Hematopoietic multipotent progenitor cell treated with erythropoietin and hydrocortisone succinate and interleukin-3 and kit ligand, for 17 days (in vitro differentiated cells): ENCODE measurements around the gene PDZD4.

ENCODE experiments used
- DNase-seq: peaks from one replicate; pipeline ENCODE4 v3.0.0-alpha.2; 2015; ENCODE audit warnings: low spot score

PDZD4 gene

DNA sequence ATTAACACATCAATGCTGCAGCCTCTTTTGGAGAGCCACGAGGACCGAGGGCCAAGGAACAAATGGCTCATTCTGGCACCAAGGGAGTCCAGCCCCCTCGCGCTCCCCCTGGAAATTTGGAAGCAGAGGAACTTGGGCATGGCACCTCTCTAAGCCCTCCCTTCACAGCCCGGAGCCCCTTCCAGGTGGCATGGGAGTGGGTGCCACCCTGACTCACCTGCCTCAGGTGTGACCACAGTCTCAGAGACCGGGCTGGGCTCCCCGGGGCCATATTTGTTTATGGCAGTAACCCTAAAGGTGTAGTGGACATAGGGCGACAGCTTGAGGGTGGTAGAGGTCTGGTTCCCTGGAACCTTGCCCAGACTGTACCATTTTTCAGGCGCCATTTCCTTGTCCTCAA is 36.8 kb upstream of the PDZD4 start:
- no peak for DNase-seq

DNA sequence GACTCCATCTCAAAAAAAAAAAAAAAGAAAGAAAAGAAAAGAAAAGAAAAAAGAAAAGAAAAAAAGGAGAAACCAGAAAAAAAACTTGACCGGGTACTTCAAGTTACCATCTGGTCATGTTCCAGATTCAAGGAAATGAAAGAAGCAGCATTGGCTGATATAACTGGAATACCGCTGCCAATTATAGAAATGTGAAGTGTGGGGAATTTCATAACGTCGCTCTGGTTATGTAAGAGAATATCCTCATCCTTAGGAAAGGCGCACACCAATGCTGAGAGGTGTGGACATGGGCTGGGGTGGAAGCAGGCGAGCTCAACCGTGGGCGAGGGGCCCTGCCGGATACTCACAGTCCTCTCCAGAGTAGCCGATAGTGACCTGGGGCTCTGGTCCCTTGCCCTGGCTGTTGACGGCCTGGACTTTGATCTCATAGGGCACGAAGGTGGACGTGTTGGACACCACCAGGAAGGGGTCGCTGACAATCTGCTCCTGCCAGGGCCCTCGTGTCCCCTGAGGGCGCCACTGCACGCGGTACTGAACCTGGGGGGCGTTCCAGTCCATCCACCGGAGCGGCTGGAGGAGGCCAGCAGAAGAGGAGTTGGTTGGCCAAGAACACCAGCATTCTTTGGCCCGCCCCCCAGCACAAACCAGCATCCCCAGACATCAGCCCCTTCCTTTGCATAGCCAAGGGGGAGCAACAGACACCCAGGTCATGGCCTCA is 36.1 kb upstream of the PDZD4 start:
- no peak for DNase-seq

DNA sequence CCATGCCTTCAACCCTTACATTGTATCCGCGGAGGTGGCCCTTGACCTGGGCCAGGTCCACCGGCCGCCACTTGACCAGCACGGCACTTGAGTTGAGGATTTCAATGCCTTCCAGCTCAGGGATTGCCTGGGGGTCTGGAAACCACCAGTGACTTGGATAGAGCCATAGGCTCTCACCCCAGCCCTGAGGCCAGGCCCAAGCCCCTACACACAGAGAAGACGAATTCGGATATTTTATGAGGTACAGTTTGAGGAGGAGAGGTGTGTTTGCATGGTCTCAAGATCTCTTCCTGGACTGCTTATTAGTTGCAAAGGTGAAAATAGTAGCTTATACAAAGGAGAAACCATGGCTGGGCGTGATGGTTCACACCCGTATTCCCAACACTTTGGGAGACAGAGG is 35.3 kb upstream of the PDZD4 start:
- no peak for DNase-seq

DNA sequence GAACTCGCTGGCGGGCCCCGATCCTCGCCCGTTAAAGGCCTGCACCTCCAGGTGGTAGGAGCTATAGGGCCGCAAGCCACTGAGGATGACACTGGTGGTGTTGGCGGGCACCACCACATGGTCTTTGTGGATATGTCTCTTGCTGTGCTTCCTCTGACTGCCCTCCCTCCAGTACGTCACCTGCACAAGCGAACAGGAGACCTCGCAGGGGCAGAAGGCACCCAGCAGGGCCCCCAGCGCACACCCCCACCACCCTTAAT is 34.9 kb upstream of the PDZD4 start:
- no peak for DNase-seq

DNA sequence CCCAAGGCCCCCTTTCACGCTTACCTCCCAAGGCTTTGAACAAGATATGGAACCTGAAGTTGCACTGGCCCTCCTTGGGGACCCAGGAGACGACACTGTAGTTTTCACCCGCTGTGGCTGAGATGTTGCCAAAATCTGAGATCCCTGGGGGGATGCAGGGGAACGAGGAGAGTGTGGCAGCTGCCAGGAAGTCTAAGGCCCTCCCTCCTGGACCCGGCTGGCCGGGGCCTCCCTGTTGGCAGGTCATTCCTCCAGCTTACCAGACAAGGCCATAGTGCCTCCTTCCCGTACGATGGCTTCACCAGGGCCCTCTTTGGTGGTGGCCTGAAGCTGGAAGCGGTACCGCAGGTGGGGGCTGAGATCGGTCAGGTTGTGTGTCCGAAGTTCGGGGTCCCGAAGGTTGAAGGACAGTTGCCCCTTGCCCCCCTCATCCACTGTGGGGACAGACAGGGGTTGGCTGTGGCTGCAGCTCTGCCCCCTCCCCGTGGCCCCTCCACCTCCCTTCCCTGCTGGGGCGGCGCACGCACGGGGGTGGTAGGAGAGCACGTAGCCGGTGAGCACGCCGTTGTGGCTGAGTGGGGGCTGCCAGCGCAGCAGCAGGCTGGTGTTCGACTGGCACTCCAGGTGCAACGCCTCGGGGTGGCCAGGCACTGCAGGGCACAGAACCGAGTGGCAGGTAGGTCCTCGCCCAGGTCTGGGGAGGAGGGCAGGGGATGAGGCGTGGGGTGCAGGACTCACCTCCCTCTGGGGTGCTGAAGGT is 34.4 kb upstream of the PDZD4 start:
- DNase-seq, result no peak

DNA sequence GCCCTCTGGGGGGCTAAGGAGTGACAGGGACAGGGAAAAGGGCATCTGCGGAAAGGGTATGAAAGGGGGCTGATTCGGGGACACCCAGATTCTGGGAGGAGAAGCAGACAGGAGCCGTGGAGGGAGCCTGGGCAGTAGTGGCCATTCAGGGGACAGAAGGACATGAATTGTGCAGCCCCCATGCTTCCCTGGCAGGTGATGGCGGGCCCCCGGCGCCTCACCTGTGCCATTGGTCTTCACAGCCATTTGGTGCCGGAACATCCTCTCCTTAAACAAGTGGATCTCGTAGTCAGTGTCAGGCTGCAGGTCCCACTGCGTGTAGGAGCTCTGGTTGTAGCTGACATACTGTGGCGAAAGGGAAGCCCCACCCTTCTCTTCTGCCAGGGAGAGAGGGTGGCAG is 33.8 kb upstream of the PDZD4 start:
- no peak for DNase-seq

DNA sequence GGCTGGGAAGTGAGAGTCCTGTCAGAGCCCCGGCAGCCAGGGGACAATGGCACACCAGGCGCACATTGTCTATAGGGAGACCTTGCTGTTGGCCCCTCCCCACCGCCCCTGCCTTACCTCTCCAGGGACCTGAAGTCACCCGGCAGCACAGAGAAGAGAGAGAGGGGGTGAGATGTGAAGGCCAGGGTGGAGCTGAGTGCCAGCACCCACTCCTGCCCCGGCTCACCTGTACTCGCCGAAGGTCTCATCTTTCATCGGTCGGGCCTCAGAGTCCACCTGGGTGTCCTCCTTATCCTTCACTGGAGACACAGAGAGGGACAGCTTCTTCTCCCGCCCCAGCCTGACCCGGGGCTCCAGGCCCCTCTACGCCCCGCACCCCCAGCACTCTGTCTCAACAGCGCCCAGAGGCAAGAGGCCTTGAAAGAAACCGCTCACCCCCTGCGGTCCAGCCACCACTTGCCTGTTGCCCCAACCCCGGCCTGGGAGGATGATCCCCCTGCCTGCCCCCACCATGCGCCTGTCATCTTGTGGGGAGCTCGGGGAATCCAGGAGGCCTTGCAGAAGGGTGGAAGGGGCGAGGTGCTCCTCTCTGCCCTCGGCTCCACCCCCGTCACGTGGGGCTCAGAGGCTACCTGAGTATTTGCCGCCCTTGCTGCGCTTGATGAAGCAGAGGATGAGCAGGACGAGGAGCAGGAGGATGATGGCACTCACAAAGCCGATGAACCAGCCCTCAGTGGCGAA is 33.1 kb upstream of the PDZD4 start:
- DNase-seq, result no peak

DNA sequence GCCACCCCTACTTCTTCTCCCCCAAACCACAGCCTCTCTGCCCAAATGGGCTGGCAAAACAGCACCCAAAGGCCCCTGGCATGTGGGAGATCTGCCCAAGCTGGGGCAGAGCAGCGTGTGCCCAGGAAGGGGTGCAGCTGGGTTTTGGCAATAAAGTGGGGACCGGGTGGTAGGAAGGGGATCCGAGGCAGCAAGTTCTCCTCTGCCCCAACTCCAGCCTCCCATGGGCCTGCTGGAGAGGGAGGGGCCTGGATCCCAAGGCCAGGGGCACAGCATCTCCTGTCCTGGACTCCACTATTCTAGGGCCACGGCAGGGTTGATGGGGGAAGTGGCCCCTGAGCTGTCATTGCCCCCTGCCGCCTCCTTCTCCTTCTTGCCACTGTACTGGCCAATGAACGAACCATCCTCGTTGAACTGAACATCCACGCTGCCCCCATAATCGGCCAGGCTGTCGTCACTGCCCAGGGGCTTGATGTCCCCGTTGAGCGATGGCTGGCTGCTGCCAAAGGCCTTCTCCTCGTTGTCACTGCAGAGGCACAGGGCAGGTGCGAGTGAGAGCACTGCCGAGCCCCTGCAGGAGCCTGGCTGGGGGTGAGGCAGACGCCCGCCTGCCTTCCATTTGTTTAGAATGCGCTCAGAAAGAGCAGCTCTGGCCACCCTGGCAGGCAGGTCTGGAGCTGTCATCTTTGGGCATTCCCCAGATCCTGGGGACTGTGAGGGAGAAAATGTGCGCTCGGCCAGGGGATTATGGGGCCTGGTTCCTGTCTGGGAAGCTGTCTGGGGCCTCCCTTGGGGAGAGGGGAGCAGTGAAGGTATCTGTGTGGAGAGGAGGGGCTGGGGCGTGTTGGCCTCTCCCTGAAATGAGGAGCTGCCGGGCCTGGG is 32.3 kb upstream of the PDZD4 start:
- no peak for DNase-seq

DNA sequence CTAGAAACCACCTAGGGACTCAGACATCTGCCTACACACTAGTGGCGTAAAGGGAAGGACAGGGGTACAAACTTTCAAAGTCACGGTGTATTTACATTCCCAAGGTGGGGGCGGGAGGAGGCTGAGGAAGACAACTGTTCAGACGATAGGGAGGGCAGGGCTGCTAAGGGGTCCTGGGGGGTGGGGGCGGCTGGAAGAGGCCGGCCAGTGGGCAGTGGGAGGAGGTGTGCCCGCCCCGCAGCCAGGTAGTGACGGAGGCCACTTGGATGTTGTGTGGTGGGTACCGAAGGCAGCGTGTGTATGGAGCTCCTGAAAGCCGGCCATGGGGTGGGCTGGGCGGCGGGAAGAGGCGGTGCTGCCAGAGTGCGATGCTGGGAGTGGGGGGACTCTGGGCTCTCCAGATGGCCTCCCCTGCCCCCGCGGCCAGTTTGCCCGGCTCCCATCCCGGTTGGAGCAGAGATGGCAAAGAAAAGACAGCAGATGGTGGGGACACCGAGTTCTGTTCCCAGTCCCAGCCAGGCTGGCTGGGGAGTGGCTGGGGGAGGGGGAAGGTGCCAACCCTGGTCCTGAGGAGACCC is 31.5 kb upstream of the PDZD4 start:
- no peak for DNase-seq

DNA sequence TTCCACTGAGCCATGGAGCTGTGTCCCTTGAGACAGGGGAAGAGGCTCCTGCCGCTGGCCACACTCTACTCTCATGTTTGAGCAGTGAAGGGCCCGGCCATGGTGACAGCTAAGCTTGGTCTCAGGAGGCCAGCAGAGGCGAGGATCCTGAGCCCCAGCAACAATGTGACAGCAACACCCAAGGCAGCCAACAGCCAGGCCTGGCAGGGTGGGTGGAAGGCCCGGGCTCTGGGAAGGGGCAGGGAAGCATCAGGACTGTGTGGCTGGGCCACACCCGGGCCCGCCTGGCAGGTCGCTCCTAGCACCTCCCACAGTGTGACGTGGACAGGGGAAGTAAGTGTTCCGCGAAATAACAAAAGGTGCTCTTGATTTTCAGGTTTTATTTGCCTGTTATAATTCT is 30.8 kb upstream of the PDZD4 start:
- no peak for DNase-seq

DNA sequence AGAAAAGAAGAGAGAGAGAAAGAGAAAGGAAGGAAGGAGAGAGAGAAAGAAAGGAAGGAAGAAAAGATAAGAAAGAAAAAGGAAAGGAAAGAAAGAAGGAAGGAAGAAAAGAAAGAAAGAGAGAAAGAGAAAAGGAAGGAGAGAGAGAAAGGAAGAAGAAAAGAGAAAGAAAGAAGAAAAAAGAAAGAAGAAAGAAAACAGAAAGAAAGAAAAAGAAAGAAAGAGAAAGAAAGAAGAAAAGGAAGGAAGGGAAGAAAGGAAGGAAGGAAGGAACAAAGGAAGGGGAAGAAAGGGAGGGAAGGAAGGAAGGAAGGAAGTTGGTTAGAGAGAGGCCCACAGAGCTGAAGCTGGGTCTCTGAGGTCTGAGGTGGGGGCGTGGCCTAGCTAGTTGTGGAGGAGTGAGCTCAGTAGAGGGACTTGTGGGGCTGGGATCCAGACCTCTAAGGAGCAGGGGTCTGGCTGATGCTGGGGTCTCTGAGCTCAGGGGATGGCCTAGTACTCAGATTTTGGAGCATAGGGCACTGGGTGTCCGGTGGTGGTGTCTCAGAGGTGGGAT is 27.1 kb upstream of the PDZD4 start:
- DNase-seq, result no peak

DNA sequence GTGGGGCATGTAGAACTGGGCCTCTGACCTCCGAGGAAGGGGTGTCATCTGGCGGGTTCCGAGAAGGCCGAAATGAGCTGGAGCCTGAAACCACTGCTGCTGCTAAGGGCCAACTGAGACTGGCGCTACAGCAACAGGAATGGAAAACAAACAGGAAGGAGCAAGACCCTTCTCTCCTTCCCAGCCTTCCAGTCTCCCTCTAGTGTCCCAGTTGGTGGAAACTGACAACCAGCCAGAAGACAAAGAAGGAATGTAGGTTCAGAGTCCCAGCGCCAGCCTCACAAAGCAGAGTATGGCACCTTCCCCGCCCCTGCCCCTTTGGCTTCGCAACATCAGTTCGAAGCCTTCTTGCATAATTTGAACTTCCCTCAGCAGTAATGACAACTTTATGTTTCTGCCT is 24.4 kb upstream of the PDZD4 start:
- no peak for DNase-seq

DNA sequence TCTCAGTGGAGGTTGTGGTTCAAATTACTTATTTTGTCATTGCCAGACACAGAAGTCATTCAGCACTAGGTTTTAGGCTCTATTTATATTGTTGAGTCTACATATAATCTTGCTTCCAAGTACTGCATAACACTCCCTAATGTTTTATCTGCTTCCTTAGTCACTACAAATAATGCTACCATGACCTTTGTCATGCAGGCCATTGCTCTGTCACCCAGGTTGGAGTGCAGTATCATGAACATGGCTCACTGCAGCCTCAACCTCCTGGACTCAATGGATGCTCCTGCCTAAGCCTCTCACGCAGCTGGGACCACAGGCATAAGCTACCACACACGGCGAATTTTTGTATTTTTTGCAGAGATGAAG is 23.5 kb upstream of the PDZD4 start:
- no peak for DNase-seq

DNA sequence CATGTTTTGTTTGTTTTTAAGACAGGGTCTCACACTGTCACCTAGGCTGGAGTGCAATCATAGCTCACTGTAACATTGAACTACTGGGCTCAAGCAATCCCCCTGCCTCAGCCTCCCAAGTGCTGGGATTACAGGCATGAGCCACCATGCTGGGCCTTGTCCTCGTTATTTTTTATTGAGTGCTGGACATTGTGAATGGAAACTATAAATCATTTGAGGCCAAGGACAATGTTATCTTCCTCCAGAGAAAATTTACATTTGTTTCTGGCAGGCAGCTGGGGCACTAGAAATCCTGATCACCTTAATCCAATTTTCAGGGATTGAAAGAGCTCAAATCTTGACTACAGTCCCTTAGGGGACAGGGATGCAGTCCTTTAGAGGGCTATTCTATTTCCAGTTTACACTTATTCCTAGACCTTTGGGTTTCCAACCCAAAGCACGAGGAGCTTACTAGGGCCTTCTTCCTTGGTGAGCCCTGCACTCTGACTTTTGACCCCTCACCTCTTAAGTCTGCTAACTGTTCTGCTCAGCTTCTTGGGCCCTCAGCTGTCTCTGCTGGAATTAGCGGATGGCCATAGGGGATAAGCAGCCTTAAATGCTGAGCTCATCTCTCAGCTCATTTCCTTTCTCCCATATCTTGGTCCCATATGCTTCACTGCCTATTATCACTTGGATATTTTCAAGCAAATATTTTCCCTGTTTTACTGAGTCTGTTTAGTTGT is 23.0 kb upstream of the PDZD4 start:
- no peak for DNase-seq

DNA sequence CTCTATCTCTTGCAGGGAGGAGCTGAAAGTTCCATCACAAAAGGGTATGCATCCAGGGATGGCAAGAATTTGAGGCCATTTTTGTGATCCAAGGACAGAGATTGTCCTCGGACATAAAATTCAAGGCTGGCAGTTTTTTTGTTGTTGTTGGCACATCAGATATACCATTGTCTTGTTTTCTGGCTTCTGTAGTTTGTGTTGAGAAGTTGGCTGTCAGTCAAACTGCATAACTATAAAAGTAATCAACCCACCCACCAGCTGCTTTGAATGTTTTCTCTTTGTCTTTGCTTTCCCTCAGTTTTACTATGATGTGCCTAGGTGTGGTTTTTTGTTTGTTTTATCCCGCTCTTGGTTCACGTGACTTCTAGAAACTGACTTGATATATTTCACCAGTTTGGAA is 21.6 kb upstream of the PDZD4 start:
- no peak for DNase-seq

DNA sequence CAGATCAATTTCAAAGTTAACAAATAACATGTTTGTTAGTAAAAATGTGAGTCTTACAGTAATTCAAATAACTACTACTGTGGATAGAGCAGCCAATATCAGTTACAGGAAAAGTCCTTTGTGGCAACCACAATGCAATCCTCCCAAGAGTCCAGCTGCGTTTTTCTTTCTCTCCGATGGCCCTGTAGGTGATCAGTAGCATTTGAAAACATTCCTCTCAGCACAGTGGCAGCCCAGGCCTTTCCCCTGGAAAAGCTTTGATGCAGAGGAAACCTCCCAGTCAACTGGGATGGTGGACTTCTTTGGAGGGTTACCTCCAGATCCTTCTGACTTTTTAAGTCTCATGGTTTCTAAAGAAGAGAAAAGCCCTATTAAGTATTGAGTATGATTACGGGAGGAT is 18.0 kb upstream of the PDZD4 start:
- DNase-seq, result no peak

DNA sequence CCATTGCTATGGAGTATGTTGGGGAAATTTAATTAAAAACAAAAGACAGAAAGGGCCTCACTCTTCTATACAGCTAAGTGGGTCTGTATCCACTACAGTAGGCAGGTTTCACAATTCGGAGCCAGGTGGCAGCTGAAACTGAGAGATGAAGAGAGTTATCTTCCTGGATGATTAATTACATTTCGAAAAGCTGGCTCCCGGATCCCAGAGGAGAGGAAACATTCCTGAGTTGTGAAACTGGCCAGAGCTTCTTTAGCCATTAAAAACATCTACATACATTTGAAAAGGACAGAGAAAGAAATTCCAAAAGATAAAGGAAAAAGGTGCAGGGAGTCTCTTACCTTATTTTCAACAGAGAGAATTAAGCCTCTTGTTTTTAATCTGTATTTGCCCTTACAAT is 15.5 kb upstream of the PDZD4 start:
- DNase-seq, result no peak

DNA sequence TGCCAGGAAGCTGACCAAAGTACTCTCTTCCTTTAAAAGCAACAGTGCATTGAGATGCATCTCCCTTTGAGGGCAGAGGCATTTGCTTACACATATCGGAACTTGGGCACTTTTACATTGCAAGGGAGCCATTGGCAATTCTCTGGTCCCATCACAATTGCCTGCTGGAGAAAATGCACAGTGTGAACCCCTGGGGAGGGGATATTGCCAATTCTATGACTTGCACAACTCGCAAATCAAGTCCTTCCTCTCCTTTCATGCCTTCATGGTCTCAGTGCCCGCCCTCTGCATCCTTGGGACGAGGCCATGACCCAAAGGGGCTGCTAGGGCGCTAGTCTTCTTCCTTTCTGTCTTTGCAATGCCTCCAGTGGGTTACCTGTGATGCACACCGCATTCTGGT is 14.9 kb upstream of the PDZD4 start:
- DNase-seq, result no peak

DNA sequence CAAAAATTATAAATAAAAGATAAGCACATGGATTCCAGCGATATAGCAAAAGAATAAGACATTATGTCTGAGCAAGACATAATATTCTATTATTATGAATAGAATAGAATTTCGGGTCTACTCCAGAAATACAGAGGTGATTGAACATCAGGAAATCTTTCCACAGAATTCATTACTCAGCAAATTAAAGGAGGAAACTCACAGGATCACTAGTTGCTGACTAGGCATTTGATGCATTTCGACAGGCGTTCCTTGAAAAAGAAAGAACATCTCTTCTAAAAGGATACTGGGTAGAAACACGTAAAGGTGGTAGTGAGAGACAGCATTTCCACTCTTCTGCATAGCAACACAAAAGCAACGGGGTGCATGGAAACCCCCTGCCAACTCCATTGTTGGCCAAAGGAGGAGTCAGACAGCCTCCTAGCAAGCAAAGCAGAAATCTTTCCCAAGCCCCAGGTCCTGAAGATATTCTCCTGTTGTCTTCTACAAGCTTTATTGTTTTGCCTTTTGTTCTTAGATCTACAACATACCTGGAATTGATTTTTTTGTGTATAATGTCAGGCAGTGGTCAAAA is 14.3 kb upstream of the PDZD4 start:
- DNase-seq, result no peak

DNA sequence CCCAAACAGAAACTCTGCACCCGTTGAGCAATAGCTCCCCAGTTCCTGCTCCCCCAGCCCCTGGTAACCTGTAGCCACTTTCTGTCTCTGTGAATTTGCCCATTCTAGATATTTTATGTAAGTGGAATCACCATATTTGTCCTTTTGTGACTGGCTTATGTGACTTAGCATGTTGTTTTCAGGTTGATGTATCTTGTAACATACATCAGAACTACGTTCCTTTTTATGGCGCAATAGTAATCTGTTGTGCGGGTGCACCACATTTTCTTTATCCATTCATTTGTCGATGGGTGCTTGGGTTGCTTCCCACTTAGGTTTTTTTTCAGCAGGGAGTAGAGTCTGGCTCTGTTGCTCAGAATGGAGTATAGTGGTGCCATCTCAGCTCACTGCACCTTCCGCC is 6.6 kb upstream of the PDZD4 start:
- DNase-seq, result no peak

DNA sequence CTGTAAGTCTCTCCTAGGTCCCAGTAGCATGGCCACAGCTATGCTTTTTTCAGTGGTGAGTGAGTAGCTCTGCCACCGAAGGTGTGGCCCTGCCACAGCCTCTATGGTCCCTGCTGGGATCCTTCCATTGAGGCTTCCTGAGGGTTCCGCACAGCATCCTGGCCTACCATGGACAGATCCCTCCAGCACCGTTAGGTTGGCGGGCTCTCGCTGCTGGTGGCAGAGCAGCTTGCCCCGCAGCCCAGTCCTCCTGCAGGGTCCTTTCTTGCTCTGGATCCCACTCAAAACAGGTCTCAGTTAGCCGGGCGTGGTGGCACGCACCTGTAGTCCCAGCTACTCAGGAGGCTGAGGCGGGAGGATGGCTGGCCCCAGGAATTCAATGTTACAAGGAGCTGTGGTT is 2.4 kb upstream of the PDZD4 start:
- no peak for DNase-seq
